ENCODE data around the gene PCCA.

Gene PCCA

DNA sequence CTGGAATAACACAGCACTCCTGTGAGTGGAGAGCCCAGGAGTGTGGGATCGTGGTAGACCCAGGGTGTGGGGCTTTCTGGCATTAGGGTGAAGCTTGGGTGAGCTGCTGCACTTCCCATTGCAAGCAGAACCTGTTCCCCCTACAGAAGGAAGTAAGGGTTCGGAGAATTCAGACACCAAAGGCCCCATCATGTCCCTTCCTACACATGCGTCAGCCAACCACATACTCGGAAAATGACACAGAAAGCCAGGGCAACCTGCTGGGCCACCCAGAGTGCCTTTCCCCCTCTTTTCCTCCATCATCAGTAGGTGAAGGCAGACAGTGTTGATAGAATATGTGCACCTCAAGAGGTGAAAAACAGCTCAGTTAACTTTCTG, 456.8 kb downstream of the PCCA start:
- Histone ChIP-seq H3K4me3 (ENCODE audit: low read length) (no peak overlapping the region), H3K9ac (ENCODE audit: low read length) (no peak overlapping the region), H2AFZ (ENCODE audit: low read depth, low read length) (no peak overlapping the region), H3K4me2 (ENCODE audit: low read length) (no peak overlapping the region), H3K79me2 (ENCODE audit: low read length) (no peaks in the 10 kb centered on the region), H3K27me3 (ENCODE audit: low read depth, low read length) (no peaks in the 10 kb centered on the region), H3K9me3 (ENCODE audit: insufficient read depth, low read length) (no peaks in the 10 kb centered on the region), H3K27ac (ENCODE audit: low read length) (no peak overlapping the region), H4K20me1 (ENCODE audit: insufficient read depth, low read length) (0 out of 2 replicates have a peak, but pooled peaks cover 6% of the 10 kb centered on the region), H3K4me1 (ENCODE audit: low read length) (peaks cover 7% of the 10 kb centered on the region), H3K36me3 (replicated peaks; ENCODE audit: low read depth, low read length) (no peaks in the 10 kb centered on the region)
- TF ChIP-seq EZH2phosphoT487 (IDR thresholded peaks at IDR 0.05; ENCODE audit: low read depth) = no peak
- TF ChIP-seq, protein P1, sequence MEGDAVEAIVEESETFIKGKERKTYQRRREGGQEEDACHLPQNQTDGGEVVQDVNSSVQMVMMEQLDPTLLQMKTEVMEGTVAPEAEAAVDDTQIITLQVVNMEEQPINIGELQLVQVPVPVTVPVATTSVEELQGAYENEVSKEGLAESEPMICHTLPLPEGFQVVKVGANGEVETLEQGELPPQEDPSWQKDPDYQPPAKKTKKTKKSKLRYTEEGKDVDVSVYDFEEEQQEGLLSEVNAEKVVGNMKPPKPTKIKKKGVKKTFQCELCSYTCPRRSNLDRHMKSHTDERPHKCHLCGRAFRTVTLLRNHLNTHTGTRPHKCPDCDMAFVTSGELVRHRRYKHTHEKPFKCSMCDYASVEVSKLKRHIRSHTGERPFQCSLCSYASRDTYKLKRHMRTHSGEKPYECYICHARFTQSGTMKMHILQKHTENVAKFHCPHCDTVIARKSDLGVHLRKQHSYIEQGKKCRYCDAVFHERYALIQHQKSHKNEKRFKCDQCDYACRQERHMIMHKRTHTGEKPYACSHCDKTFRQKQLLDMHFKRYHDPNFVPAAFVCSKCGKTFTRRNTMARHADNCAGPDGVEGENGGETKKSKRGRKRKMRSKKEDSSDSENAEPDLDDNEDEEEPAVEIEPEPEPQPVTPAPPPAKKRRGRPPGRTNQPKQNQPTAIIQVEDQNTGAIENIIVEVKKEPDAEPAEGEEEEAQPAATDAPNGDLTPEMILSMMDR (IDR thresholded peaks at IDR 0.05; ENCODE audit: low read depth, low read length) = no peak

DNA sequence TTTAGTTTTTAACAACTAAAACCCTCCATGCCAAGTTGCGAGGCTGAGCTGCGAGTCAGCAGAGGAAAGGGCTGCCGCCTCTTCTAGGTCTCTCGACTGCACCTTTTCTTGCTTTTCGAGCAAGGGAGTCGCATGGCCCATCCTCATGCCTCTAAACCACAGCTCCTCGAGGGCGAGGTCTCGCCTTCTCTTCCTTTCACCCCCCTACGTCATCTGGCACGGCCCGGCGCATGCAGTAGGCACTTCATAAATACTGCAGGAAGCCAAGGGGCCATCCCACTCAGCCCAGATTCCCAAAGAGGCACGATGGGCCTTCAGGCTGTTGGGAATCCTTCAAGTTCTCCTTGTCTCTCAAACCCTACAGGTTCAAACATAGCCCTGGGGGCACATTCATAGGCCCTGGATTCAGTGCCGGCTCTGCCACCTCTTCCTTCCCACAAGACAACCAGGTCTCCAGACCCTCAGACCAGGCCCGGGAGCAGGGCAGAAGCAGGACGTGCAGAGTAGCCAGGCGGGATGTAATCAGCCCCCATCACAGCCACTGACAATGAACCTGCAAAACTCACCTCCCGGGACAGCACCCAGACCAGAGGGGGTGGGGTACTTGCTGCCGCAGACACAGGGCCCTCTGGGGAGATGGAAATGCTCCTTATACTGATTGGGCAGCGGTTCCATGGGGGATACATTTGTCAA, 458.0 kb downstream of the PCCA start:
- no peak for TF ChIP-seq EZH2phosphoT487 (IDR thresholded peaks at IDR 0.05; ENCODE audit: low read depth)
- TF ChIP-seq, protein P1 (IDR thresholded peaks at IDR 0.05; ENCODE audit: low read depth, low read length) = no peak

DNA sequence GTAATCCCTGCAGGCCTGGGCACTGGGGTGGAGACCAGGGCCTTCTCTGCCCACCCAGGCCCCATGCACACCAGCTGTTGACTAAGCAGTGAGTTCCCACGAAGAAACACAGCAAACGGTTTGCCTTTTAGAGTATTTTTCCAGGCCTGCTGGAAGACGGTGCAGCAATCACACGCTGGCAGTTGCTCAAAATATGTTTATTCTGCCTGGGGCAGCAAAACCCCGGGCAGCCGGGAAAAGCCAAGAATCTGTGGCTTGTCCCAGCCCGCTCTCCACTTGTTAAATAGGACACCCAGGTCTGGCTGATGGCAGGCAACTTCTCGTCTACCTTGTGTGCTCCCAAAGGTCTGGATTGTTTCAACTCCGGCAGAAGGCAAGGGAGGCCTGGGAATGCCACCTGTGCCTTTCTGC, 458.9 kb downstream of the PCCA start:
- TF ChIP-seq, protein P1 (IDR thresholded peaks at IDR 0.05; ENCODE audit: low read depth, low read length) = no peak
- TF ChIP-seq EZH2phosphoT487 (IDR thresholded peaks at IDR 0.05; ENCODE audit: low read depth) = no peak
- Histone ChIP-seq H2AFZ (ENCODE audit: low read depth, low read length) (no peak overlapping the region), H3K79me2 (ENCODE audit: low read length) (no peaks in the 10 kb centered on the region)

More for the DNA sequence above, 458.0 kb downstream of the PCCA start:
- no peak overlapping the region for H2AFZ ChIP-seq (ENCODE audit: low read depth, low read length)
- no peaks in the 10 kb centered on the region for H3K27me3 ChIP-seq (ENCODE audit: low read depth, low read length)
- no peaks in the 10 kb centered on the region for H3K36me3 ChIP-seq (replicated peaks; ENCODE audit: low read depth, low read length)
- no peak overlapping the region for H3K27ac ChIP-seq (ENCODE audit: low read length)
- H3K4me3 ChIP-seq (ENCODE audit: low read length) = no peak overlapping the region
- no peak overlapping the region for H3K4me2 ChIP-seq (ENCODE audit: low read length)
- peaks cover 7% of the 10 kb centered on the region for H3K4me1 ChIP-seq (ENCODE audit: low read length)
- H3K79me2 ChIP-seq (ENCODE audit: low read length) = no peaks in the 10 kb centered on the region
- H3K9me3 ChIP-seq (ENCODE audit: insufficient read depth, low read length) = no peaks in the 10 kb centered on the region
- 0 out of 2 replicates have a peak, but pooled peaks cover 4% of the 10 kb centered on the region for H4K20me1 ChIP-seq (ENCODE audit: insufficient read depth, low read length)
- H3K9ac ChIP-seq (ENCODE audit: low read length) = no peak overlapping the region

DNA sequence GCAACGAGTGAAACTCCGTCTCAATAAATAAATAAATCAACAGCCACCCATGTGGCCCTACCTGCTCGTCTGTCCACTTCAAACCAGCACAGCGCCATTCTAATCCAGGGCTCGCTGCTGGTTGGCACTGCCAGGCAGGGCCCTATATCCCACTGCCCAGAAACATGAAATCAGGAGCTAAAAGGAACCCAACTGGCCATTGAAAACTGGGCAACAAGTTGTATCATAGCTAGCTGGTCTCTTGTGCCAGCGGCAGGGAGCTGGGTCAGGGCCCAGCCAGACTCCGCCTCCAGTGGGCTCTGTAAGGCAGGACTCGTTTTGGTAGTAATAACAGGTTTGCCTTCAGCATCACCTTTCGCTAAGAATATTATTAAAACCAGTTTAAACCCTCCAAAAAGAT, 460.4 kb downstream of the PCCA start:
- no peak overlapping the region for H3K9ac ChIP-seq (ENCODE audit: low read length)
- H3K4me1 ChIP-seq (ENCODE audit: low read length) = no peaks in the 10 kb centered on the region
- TF ChIP-seq, protein P1 (IDR thresholded peaks at IDR 0.05; ENCODE audit: low read depth, low read length) = no peak
- H3K27me3 ChIP-seq (ENCODE audit: low read depth, low read length) = no peaks in the 10 kb centered on the region
- no peaks in the 10 kb centered on the region for H3K36me3 ChIP-seq (replicated peaks; ENCODE audit: low read depth, low read length)
- H4K20me1 ChIP-seq (ENCODE audit: insufficient read depth, low read length) = 0 out of 2 replicates have a peak, but pooled peaks cover 4% of the 10 kb centered on the region
- H3K27ac ChIP-seq (ENCODE audit: low read length) = no peak overlapping the region
- H3K79me2 ChIP-seq (ENCODE audit: low read length) = no peaks in the 10 kb centered on the region
- no peak overlapping the region for H3K4me3 ChIP-seq (ENCODE audit: low read length)
- no peaks in the 10 kb centered on the region for H3K9me3 ChIP-seq (ENCODE audit: insufficient read depth, low read length)
- no peak overlapping the region for H2AFZ ChIP-seq (ENCODE audit: low read depth, low read length)
- no peak overlapping the region for H3K4me2 ChIP-seq (ENCODE audit: low read length)

More for the DNA sequence above, 458.9 kb downstream of the PCCA start:
- H3K4me3 ChIP-seq (ENCODE audit: low read length) = no peak overlapping the region
- H3K9me3 ChIP-seq (ENCODE audit: insufficient read depth, low read length) = no peaks in the 10 kb centered on the region
- H3K4me2 ChIP-seq (ENCODE audit: low read length) = no peak overlapping the region
- H3K36me3 ChIP-seq (replicated peaks; ENCODE audit: low read depth, low read length) = no peaks in the 10 kb centered on the region
- 0 out of 2 replicates have a peak, but pooled peaks cover 4% of the 10 kb centered on the region for H4K20me1 ChIP-seq (ENCODE audit: insufficient read depth, low read length)
- H3K9ac ChIP-seq (ENCODE audit: low read length) = no peak overlapping the region
- H3K27ac ChIP-seq (ENCODE audit: low read length) = no peak overlapping the region
- H3K4me1 ChIP-seq (ENCODE audit: low read length) = peaks cover 2% of the 10 kb centered on the region
- no peaks in the 10 kb centered on the region for H3K27me3 ChIP-seq (ENCODE audit: low read depth, low read length)
